SK-N-SH (cell line): Measurements from ENCODE around the gene SPINK5. TPM values are rescaled to one million over a fixed set of nuclear protein-coding genes. Genes with fewer than 3 reads are reported as not detected.

ENCODE experiments used
- CTCF ChIA-PET: fragments of 300-600, 350-600 bp; formaldehyde crosslinking; extraction: SDS; loops from one replicate; lab custom pipeline; 2021; lab: Yijun Ruan, JAX
- POLR2A ChIA-PET: fragments of 350-600 bp; sonication (Branson Sonifier 250); formaldehyde crosslinking; extraction: SDS; loops from one replicate; lab custom pipeline; 2020; ENCODE audit warnings: antibody characterized with exemption, inconsistent platforms; lab: Yijun Ruan, JAX
- DNase-seq: peaks from one replicate; pipeline ENCODE4 v3.0.0; 2012
- H2AFZ ChIP-seq: fragments of 200-600 bp; sonication (generic); 2 replicates; pipeline ENCODE4 v1.8.1; 2016; ENCODE audit warnings: antibody characterized with exemption, mild to moderate bottlenecking, low read depth
- H3F3A ChIP-seq: fragments of 200-600 bp; sonication (generic); replicated peaks from 2 replicates; pipeline ENCODE3; 2016; ENCODE audit warnings: antibody characterized with exemption, mild to moderate bottlenecking; ENCODE audit not compliant: insufficient read depth
- H3K27ac ChIP-seq, 2 experiments: fragments of 200-500 bp in 1 of 2; fragments of 200-600 bp in 1 of 2; sonication (Bioruptor generic) in 1 of 2; sonication (generic), shearing (Covaris generic) in 1 of 2; 2 replicates each; pipeline versions ENCODE4 v1.5.1 to v1.6.1; 2014 to 2016; ENCODE audit warnings: low read depth in 2 of 2, inconsistent platforms in 1 of 2, low read length in 1 of 2, mild to moderate bottlenecking in 1 of 2, mixed read lengths in 1 of 2
- H3K27me3 ChIP-seq: fragments of 200-600 bp; sonication (generic), shearing (Covaris generic); 2 replicates; pipeline ENCODE4 v1.6.1; 2016; ENCODE audit warnings: mixed run types; ENCODE audit not compliant: insufficient read depth
- H3K36me3 ChIP-seq, 2 experiments: fragments of 200-500 bp in 1 of 2; fragments of 200-600 bp in 1 of 2; sonication (Bioruptor generic) in 1 of 2; sonication (generic) in 1 of 2; replicated peaks in 1 of 2; 2 replicates each; pipeline versions ENCODE3 to v1.5.1; 2014 to 2016; ENCODE audit warnings: low read length in 1 of 2, mild to moderate bottlenecking in 1 of 2; ENCODE audit not compliant: insufficient read depth in 2 of 2, control insufficient read depth in 1 of 2
- H3K4me1 ChIP-seq, 2 experiments: fragments of 200-500 bp in 1 of 2; fragments of 200-600 bp in 1 of 2; sonication (Bioruptor generic) in 1 of 2; sonication (generic), shearing (Covaris generic) in 1 of 2; 2 replicates each; pipeline versions ENCODE4 v1.5.1 to v1.6.1; 2014 to 2016; ENCODE audit warnings: low read depth in 1 of 2, low read length in 1 of 2, mixed run types in 1 of 2; ENCODE audit not compliant: insufficient read depth in 2 of 2, control insufficient read depth in 1 of 2
- H3K4me2 ChIP-seq: fragments of 200-600 bp; sonication (generic), shearing (Covaris generic); 2 replicates; pipeline ENCODE4 v1.6.1; 2017; ENCODE audit warnings: mixed run types
- H3K4me3 ChIP-seq, 2 experiments: fragments of 200-500 bp in 1 of 2; fragments of 200-600 bp in 1 of 2; sonication (Bioruptor generic) in 1 of 2; sonication (generic), shearing (Covaris generic) in 1 of 2; 2 replicates each; pipeline versions ENCODE4 v1.5.1 to v1.8.1; 2014 to 2016; ENCODE audit warnings: low read depth in 2 of 2, inconsistent platforms in 1 of 2, low read length in 1 of 2, mild to moderate bottlenecking in 1 of 2, mixed read lengths in 1 of 2, moderate library complexity in 1 of 2
- H3K79me2 ChIP-seq: fragments of 200-600 bp; sonication (generic); 2 replicates; pipeline ENCODE4 v1.8.1; 2017; ENCODE audit warnings: mild to moderate bottlenecking; ENCODE audit not compliant: insufficient read depth
- H3K9ac ChIP-seq: fragments of 200-600 bp; sonication (generic); 2 replicates; pipeline ENCODE4 v1.6.1; 2017; ENCODE audit warnings: mixed run types
- H3K9me2 ChIP-seq: fragments of 200-600 bp; sonication (generic); 2 replicates; pipeline ENCODE4 v1.6.1; 2017; ENCODE audit warnings: mixed run types
- H3K9me3 ChIP-seq: fragments of 200-600 bp; sonication (generic); 2 replicates; pipeline ENCODE4 v1.6.1; 2017; ENCODE audit warnings: mixed run types, mild to moderate bottlenecking, moderate library complexity
- H4K20me1 ChIP-seq: fragments of 200-600 bp; sonication (generic); 2 replicates; pipeline ENCODE4 v1.6.1; 2017; ENCODE audit warnings: mild to moderate bottlenecking, mixed run types; ENCODE audit not compliant: insufficient read depth
- CTCF ChIP-seq: fragments of 200-600 bp; sonication (generic); IDR thresholded peaks from 2 replicates; pipeline ENCODE4 v1.6.1; 2017; ENCODE audit warnings: antibody characterized with exemption, mild to moderate bottlenecking, moderate library complexity
- ELF1 ChIP-seq: IDR thresholded peaks from 2 replicates; pipeline ENCODE4 v1.4.0; 2012
- FOSL2 ChIP-seq: IDR thresholded peaks from 2 replicates; pipeline ENCODE4 v1.4.0; 2012; ENCODE audit warnings: low read depth, mild to moderate bottlenecking, moderate library complexity, borderline replicate concordance
- FOXJ3 ChIP-seq: sonication (generic); formaldehyde crosslinking; IDR thresholded peaks from 2 replicates; pipeline ENCODE4 v1.5.1; 2020; ENCODE audit warnings: mild to moderate bottlenecking, missing genetic modification reagents
- MAX ChIP-seq: IDR thresholded peaks from 2 replicates; pipeline ENCODE4 v1.4.0; 2012; ENCODE audit warnings: low read depth
- MEF2A ChIP-seq: IDR thresholded peaks from 2 replicates; pipeline ENCODE4 v1.4.0; 2012; ENCODE audit warnings: low read depth, borderline replicate concordance
- RAD21 ChIP-seq: IDR thresholded peaks from 2 replicates; pipeline ENCODE4 v1.6.1; 2012; ENCODE audit warnings: mild to moderate bottlenecking, low read length
- REST ChIP-seq: IDR thresholded peaks from 2 replicates; pipeline ENCODE4 v1.6.1; 2012; ENCODE audit warnings: mild to moderate bottlenecking, low read depth, low read length, moderate library complexity
- SMC3 ChIP-seq: IDR thresholded peaks from 2 replicates; pipeline ENCODE4 v1.6.1; 2012; ENCODE audit warnings: low read depth, low read length, improper control_type of control experiment
- TAF1 ChIP-seq: IDR thresholded peaks from 2 replicates; pipeline ENCODE4 v1.6.1; 2012; ENCODE audit warnings: low read depth, mild to moderate bottlenecking, low read length, moderate library complexity, borderline replicate concordance
- WGBS: methylation state at CpG from one replicate; pipeline ENCODE4 v1.1.6; 2017; ENCODE audit warnings: low lambda C conversion rate; 5-methylcytosine and 5-hydroxymethylcytosine counted together
- polyA plus RNA-seq, 3 experiments: library from polyadenylated mRNA; depleted of rRNA; stranded (reverse); fragments of >200 nt; gene quantifications; 2 replicates each; pipeline ENCODE4 v1.2.3, GENCODE V29; 2012

The SPINK5 gene
- polyA plus RNA-seq, 1 of the 3 experiments (the other 2 are of a cell fraction): not detected

- no peak for TF ChIP-seq REST
- no peak for TF ChIP-seq MAX
- TF ChIP-seq TAF1: no peak
- no peak for TF ChIP-seq FOSL2
- TF ChIP-seq MEF2A: no peak
- no peak for TF ChIP-seq RAD21
These were observed 113.4 kb downstream of the SPINK5 start (continued) for GRCh38 chr5:148177207-148177606.

- H3K27ac ChIP-seq: no peak overlapping the region
- H3K79me2 ChIP-seq: no peaks in the 10 kb centered on the region
- no peaks in the 10 kb centered on the region for H3K9me3 ChIP-seq
- DNase-seq: peak; percentile 12
- H3F3A ChIP-seq: no peaks in the 10 kb centered on the region
- ChIA-PET CTCF (interaction anchor here (0.7 to 2.8 kb wide), 38 partner anchors 9 to 936 kb away, joined by 3 to 45 read pairs (median 4); partner anchors contain the start of gene SPINK14), POLR2A (no interaction called here)
- H4K20me1 ChIP-seq: no peaks in the 10 kb centered on the region
- TF ChIP-seq FOXJ3 (CRISPR knock-in tag): no peak
- TF ChIP-seq ELF1: no peak
- TF ChIP-seq SMC3: peak; percentile 60
- peak; percentile 91 for TF ChIP-seq RAD21
- peak; percentile 82 for TF ChIP-seq CTCF
- TF ChIP-seq TAF1: no peak
- H3K4me3 ChIP-seq: no peak overlapping the region
- no peaks in the 10 kb centered on the region for H3K27me3 ChIP-seq
- H3K4me2 ChIP-seq: no peak overlapping the region
- H3K4me1 ChIP-seq: no peaks in the 10 kb centered on the region
- WGBS: 33% methylated on average over 3 of the region's 3 CpGs
- H2AFZ ChIP-seq: no peak overlapping the region
- H3K9me2 ChIP-seq: no peaks in the 10 kb centered on the region
- H3K9ac ChIP-seq: no peak overlapping the region
- H3K36me3 ChIP-seq: no peaks in the 10 kb centered on the region
These were observed 115.5 kb downstream of the SPINK5 start for GRCh38 chr5:148179234-148179824.
